NT2/D1 (cell line): ENCODE data around the gene CES2.

Experiments
- SUZ12 ChIP-seq: IDR thresholded peaks from 2 replicates; pipeline ENCODE4 v1.6.1; 2011; ENCODE audit not compliant: insufficient read length, insufficient read depth; ENCODE audit errors: extremely low read depth
- YY1 ChIP-seq: IDR thresholded peaks from 2 replicates; pipeline ENCODE4 v1.6.1; 2011; ENCODE audit not compliant: insufficient read length, insufficient read depth
- ZNF274 ChIP-seq: IDR thresholded peaks from 2 replicates; pipeline ENCODE4 v1.6.1; 2011; ENCODE audit warnings: mild to moderate bottlenecking, low read depth, low read length

DNA sequence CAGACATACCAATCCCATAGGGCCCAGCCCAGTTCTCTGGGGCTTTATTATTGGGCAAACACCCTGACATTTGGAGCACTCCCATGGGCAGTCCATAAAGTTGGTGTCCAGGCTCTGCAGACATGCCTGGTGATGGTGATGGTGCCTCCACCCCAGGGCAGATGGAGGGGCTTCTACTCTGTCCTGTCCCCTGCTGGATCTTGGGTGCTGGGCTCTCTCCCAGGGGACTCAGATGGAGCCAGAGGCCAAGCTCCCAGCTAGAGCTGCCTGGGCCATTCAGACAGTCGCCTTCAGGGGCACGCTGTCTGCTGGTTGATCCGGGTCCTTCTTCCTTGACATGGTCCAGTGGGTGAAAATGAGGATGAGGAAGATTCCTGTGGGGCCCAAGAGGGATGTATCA, 27.2 kb upstream of the CES2 start:
- no peak for TF ChIP-seq YY1
- no peak for TF ChIP-seq ZNF274
- no peak for TF ChIP-seq SUZ12
